ENCODE results near the gene LRP1-AS. TPM values are rescaled to one million over a fixed set of nuclear protein-coding genes. Genes with fewer than 3 reads are reported as not detected.

The LRP1-AS gene
- total RNA-seq, 1 experiment from 2014 or later = not detected

- TF ChIP-seq CTCF (IDR thresholded peaks at IDR 0.05; ENCODE audit: unreplicated experiment) = no peak
- DNase-seq (ENCODE audit: unreplicated experiment) = no peak
- Mint-ChIP-seq H3K27ac (ENCODE audit: low read depth, unreplicated experiment) (no peak overlapping the region), H3K4me1 (ENCODE audit: insufficient read depth, unreplicated experiment) (peaks cover 18% of the 10 kb centered on the region), H3K4me3 (ENCODE audit: unreplicated experiment) (no peak overlapping the region), H3K27me3 (ENCODE audit: insufficient read depth, unreplicated experiment) (no peaks in the 10 kb centered on the region), H3K9me3 (ENCODE audit: unreplicated experiment) (no peaks in the 10 kb centered on the region), H3K36me3 (ENCODE audit: insufficient read depth, unreplicated experiment) (peaks cover 55% of the 10 kb centered on the region)
- intact Hi-C loops (cut with micrococcal nuclease) = no loop called here
- ChIA-PET CTCF (interaction anchor here (1.1 kb wide), 1 partner anchor 10 kb away, joined by 4 read pairs; no protein-coding TSS in a partner anchor), POLR2A (interaction anchor here (0.6 to 10.2 kb wide), 3 partner anchors 11 to 27 kb away, joined by 3 to 610 read pairs (median 5); partner anchors contain the start of genes NAB2 and NEMP1)
- BruUV-seq (replicated peaks) = no TSS peak
Measured at GRCh38 chr12:57105011-57105753, 42.2 kb downstream of the LRP1-AS start.

GRCh38 chr12:57104292-57104910 is 43.0 kb downstream of the LRP1-AS start:
- intact Hi-C loops (cut with micrococcal nuclease) = no loop called here
- Mint-ChIP-seq H3K27ac (ENCODE audit: low read depth, unreplicated experiment) (no peak overlapping the region), H3K4me3 (ENCODE audit: unreplicated experiment) (no peak overlapping the region), H3K4me1 (ENCODE audit: insufficient read depth, unreplicated experiment) (peaks cover 10% of the 10 kb centered on the region), H3K9me3 (ENCODE audit: unreplicated experiment) (no peaks in the 10 kb centered on the region), H3K27me3 (ENCODE audit: insufficient read depth, unreplicated experiment) (no peaks in the 10 kb centered on the region), H3K36me3 (ENCODE audit: insufficient read depth, unreplicated experiment) (peaks cover 59% of the 10 kb centered on the region)
- no peak for DNase-seq (ENCODE audit: unreplicated experiment)
- ChIA-PET CTCF (interaction anchor here (0.7 to 1.2 kb wide), 4 partner anchors 9 to 76 kb away, joined by 3 to 4 read pairs (median 4); no protein-coding TSS in a partner anchor), POLR2A (interaction anchor here (1.3 to 10.2 kb wide), 2 partner anchors 10 to 26 kb away, joined by 5 to 610 read pairs; partner anchors contain the start of genes NAB2 and NEMP1)
- BruUV-seq (replicated peaks) = no TSS peak
- TF ChIP-seq CTCF (IDR thresholded peaks at IDR 0.05; ENCODE audit: unreplicated experiment) = no peak

GRCh38 chr12:57103856-57104255 is 43.6 kb downstream of the LRP1-AS start:
- intact Hi-C loops (cut with micrococcal nuclease) = no loop called here
- H3K27me3 Mint-ChIP-seq (ENCODE audit: insufficient read depth, unreplicated experiment) = no peaks in the 10 kb centered on the region
- no peak overlapping the region for H3K27ac Mint-ChIP-seq (ENCODE audit: low read depth, unreplicated experiment)
- no peak overlapping the region for H3K4me3 Mint-ChIP-seq (ENCODE audit: unreplicated experiment)
- TF ChIP-seq CTCF (IDR thresholded peaks at IDR 0.05; ENCODE audit: unreplicated experiment) = no peak
- H3K9me3 Mint-ChIP-seq (ENCODE audit: unreplicated experiment) = no peaks in the 10 kb centered on the region
- H3K36me3 Mint-ChIP-seq (ENCODE audit: insufficient read depth, unreplicated experiment) = peaks cover 65% of the 10 kb centered on the region
- POLR2A ChIA-PET = interaction anchor here (0.5 to 10.2 kb wide), 3 partner anchors 8 to 57 kb away, joined by 3 to 610 read pairs (median 3); partner anchors contain the start of gene NAB2
- DNase-seq (ENCODE audit: unreplicated experiment) = no peak
- no TSS peak for BruUV-seq (replicated peaks)
- CTCF ChIA-PET = interaction anchor here (0.6 to 1.2 kb wide), 5 partner anchors 8 to 75 kb away, joined by 3 to 4 read pairs (median 4); no protein-coding TSS in a partner anchor
- peaks cover 7% of the 10 kb centered on the region for H3K4me1 Mint-ChIP-seq (ENCODE audit: insufficient read depth, unreplicated experiment)

All from MCF 10A (cell line).